ENCODE data around the gene ZBTB38. TPM values are rescaled to one million over a fixed set of nuclear protein-coding genes. Genes with fewer than 3 reads are reported as not detected.

ZBTB38 gene
- total RNA-seq, 1 donor from 2014 or later: 41.8 TPM

DNA sequence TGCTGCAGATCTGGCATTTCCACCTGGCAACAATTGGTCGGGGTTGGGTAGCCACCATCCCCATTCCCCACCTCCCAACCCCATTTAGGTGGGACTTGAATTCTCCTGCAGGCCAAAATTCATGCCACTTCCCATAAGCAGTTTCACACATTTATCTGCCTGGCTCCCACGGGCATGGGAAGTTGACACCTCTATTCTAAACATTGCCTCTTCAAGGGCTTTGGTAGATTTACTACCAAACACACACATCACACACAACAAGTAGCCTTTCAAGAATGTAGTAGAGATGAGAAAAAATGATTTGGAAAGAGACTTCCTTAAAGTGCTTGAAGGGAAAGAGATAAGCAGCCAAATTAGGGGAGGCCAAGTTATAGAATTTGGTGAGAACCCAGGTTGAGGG lies 30.9 kb downstream of the ZBTB38 start:
- Mint-ChIP-seq H3K4me3 (ENCODE audit: unreplicated experiment) (no peak overlapping the region), H3K27me3 (ENCODE audit: unreplicated experiment) (no peaks in the 10 kb centered on the region), H3K36me3 (ENCODE audit: unreplicated experiment) (peaks cover 20% of the 10 kb centered on the region), H3K27ac (ENCODE audit: unreplicated experiment) (no peak overlapping the region), H3K9me3 (ENCODE audit: unreplicated experiment) (peaks cover 16% of the 10 kb centered on the region), H3K4me1 (ENCODE audit: unreplicated experiment) (peaks cover 24% of the 10 kb centered on the region)
- TF ChIP-seq, protein P1, sequence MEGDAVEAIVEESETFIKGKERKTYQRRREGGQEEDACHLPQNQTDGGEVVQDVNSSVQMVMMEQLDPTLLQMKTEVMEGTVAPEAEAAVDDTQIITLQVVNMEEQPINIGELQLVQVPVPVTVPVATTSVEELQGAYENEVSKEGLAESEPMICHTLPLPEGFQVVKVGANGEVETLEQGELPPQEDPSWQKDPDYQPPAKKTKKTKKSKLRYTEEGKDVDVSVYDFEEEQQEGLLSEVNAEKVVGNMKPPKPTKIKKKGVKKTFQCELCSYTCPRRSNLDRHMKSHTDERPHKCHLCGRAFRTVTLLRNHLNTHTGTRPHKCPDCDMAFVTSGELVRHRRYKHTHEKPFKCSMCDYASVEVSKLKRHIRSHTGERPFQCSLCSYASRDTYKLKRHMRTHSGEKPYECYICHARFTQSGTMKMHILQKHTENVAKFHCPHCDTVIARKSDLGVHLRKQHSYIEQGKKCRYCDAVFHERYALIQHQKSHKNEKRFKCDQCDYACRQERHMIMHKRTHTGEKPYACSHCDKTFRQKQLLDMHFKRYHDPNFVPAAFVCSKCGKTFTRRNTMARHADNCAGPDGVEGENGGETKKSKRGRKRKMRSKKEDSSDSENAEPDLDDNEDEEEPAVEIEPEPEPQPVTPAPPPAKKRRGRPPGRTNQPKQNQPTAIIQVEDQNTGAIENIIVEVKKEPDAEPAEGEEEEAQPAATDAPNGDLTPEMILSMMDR (IDR thresholded peaks at IDR 0.05): no peak
- no peak for DNase-seq (ENCODE audit: extremely low spot score, unreplicated experiment)

DNA sequence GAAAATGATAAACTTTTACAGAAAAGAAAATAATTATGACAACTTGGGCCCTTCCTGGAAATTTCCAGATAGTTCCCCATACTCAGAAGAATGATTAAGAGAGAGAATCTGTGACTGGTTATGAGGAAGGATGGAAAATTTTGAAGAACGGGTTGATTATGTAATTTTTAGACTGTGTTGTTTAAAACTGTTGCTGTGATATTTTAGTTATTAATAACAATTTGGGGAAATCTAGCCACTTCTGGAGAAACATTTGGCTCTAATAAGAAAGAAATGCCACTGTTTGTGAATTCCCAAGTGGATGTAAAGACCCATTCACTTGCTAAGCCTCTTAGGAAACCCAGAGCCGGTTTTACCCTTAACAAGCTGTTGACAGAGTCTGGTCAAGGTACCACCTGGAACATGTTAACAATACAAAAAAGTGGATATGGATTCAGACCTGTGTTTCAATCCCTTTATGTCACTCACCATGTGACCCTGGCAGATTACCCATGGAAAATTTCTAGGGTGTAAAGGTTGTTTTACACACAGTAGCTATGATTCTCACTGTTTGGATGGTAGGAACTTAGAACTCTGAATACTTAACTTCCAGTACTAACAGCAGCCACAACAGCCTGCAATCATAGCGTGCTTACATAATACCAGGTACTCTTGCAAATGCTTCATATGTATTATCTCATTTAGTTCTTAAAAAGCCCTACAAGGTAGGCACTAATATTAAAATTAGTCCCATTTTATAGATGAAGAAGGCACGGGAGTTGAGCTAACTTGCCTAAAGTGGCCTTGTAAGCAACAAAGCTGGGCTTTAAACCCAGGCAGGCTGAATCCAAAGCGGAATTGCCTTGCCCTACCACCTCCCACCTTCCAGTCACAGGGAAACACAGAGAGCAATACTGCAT lies 32.0 kb downstream of the ZBTB38 start:
- no peak overlapping the region for H3K27ac Mint-ChIP-seq (ENCODE audit: unreplicated experiment)
- H3K9me3 Mint-ChIP-seq (ENCODE audit: unreplicated experiment): peaks cover 16% of the 10 kb centered on the region
- H3K4me1 Mint-ChIP-seq (ENCODE audit: unreplicated experiment): peaks cover 28% of the 10 kb centered on the region
- no peak for DNase-seq (ENCODE audit: extremely low spot score, unreplicated experiment)
- peaks cover 24% of the 10 kb centered on the region for H3K36me3 Mint-ChIP-seq (ENCODE audit: unreplicated experiment)
- H3K4me3 Mint-ChIP-seq (ENCODE audit: unreplicated experiment): no peak overlapping the region
- no peaks in the 10 kb centered on the region for H3K27me3 Mint-ChIP-seq (ENCODE audit: unreplicated experiment)
- TF ChIP-seq, protein P1 (IDR thresholded peaks at IDR 0.05): no peak

DNA sequence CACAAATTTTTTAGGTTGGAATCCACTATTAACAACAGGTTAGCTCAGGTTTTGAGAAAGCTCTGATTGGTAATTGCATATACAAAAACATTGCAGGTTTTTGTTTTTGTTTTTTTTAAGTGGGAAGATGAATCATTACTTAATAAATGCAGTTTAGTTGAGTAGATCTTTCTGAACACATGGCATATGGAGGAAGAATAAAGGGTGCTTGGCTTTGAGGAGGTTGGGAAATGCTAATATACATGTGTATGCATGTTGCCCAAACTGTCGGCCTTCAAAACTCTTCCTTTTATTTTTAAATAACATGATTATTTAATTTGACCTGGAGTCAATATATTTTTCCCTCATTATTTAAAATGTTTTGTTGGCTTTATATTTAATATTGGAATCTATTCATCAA lies 32.8 kb downstream of the ZBTB38 start:
- Mint-ChIP-seq H3K9me3 (ENCODE audit: unreplicated experiment) (peaks cover 16% of the 10 kb centered on the region), H3K4me3 (ENCODE audit: unreplicated experiment) (peak overlapping the region; percentile 22), H3K27me3 (ENCODE audit: unreplicated experiment) (no peaks in the 10 kb centered on the region), H3K27ac (ENCODE audit: unreplicated experiment) (peak overlapping the region; percentile 85), H3K36me3 (ENCODE audit: unreplicated experiment) (peaks cover 24% of the 10 kb centered on the region), H3K4me1 (ENCODE audit: unreplicated experiment) (peaks cover 30% of the 10 kb centered on the region)
- TF ChIP-seq, protein P1 (IDR thresholded peaks at IDR 0.05): no peak
- DNase-seq (ENCODE audit: extremely low spot score, unreplicated experiment): no peak

DNA sequence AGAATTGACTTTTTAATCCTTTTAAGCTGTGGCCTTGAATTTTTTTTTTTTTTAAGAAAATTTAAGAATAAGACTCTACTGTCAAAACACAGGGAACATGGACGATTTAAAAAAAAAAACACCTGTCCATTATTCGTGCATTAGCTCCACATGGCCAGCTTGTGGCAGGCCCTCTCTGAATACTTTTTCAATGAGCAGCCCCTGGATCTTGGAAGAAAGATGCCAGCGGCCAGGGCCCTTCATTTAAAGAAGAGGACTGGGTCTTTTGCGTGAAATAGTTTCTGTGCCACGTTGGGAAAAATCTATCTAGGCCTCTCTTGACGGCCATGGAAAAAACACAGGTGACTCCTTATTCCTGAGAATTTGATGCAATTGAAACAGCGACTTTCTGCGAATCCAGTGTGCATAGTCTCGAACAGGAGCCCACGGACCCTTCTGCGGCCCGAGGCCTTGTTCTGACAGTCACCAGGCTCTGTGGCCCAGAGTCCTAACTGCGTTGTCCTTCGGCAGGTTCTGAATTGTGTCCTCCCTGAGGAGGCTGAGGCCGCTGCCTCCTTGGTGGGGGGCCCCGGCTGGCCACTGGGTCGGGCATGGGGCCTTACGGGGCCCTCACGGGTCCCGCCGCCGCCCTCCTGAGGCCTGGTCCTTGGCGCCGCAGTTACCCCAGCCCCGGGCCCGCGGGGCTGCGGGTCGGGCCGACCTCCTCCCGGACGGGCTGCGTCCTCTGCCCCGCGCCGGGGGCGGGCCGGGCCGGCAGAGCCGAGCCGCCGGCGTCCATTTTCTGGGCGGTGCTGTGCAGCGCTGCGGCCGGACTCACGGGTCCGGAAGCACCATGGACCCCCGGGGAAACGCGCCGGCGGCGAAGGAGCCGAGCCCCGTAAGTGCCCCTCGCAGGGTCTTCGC lies 33.5 kb downstream of the ZBTB38 start:
- TF ChIP-seq, protein P1 (IDR thresholded peaks at IDR 0.05): no peak
- Mint-ChIP-seq H3K36me3 (ENCODE audit: unreplicated experiment) (peaks cover 23% of the 10 kb centered on the region), H3K27me3 (ENCODE audit: unreplicated experiment) (no peaks in the 10 kb centered on the region), H3K27ac (ENCODE audit: unreplicated experiment) (peak overlapping the region; percentile 85), H3K4me1 (ENCODE audit: unreplicated experiment) (peaks cover 30% of the 10 kb centered on the region), H3K9me3 (ENCODE audit: unreplicated experiment) (peaks cover 8% of the 10 kb centered on the region), H3K4me3 (ENCODE audit: unreplicated experiment) (peak overlapping the region; percentile 73)
- peak; percentile 86 for DNase-seq (ENCODE audit: extremely low spot score, unreplicated experiment)

Measured in osteocyte (in vitro differentiated cells).